Endothelial cell (in vitro differentiated cells): ENCODE data around the gene ACOXL. TPM values are rescaled to one million over a fixed set of nuclear protein-coding genes. Genes with fewer than 3 reads are reported as not detected.

Source experiments
- DNase-seq: peaks from one replicate; pipeline ENCODE4 v3.0.0; 2021; ENCODE audit warnings: low spot score
- H3K27ac Mint-ChIP-seq: one replicate; pipeline ENCODE4 v1.8.0; 2021; ENCODE audit warnings: mixed read lengths, inconsistent platforms; ENCODE audit not compliant: unreplicated experiment
- H3K27me3 Mint-ChIP-seq: one replicate; pipeline ENCODE4 v1.8.0; 2021; ENCODE audit warnings: mild to moderate bottlenecking, moderate library complexity, mixed read lengths, inconsistent platforms; ENCODE audit not compliant: unreplicated experiment
- H3K36me3 Mint-ChIP-seq: one replicate; pipeline ENCODE4 v1.8.0; 2021; ENCODE audit warnings: mild to moderate bottlenecking, low read depth, mixed read lengths, inconsistent platforms; ENCODE audit not compliant: unreplicated experiment
- H3K4me1 Mint-ChIP-seq: one replicate; pipeline ENCODE4 v1.8.0; 2021; ENCODE audit warnings: mild to moderate bottlenecking, mixed read lengths, inconsistent platforms; ENCODE audit not compliant: unreplicated experiment
- H3K4me3 Mint-ChIP-seq: one replicate; pipeline ENCODE4 v1.8.0; 2021; ENCODE audit warnings: mild to moderate bottlenecking, mixed read lengths, inconsistent platforms; ENCODE audit not compliant: unreplicated experiment
- H3K9me3 Mint-ChIP-seq: one replicate; pipeline ENCODE4 v1.8.0; 2021; ENCODE audit warnings: mixed read lengths, inconsistent platforms; ENCODE audit not compliant: unreplicated experiment
- CTCF ChIP-seq: fragments of 200-600 bp; sonication (generic); IDR thresholded peaks from one replicate; pipeline ENCODE4 v1.5.0; 2021; ENCODE audit warnings: antibody characterized with exemption; ENCODE audit not compliant: unreplicated experiment
- total RNA-seq: library from RNA; stranded (reverse); fragmentation: NEBNext Ultra II Directional; extraction: Animal tissue kit (Norgen Biotek cat#: 25700); gene quantifications from one replicate; pipeline ENCODE4 v1.2.1, GENCODE V29; 2021; ENCODE audit not compliant: unreplicated experiment

The ACOXL gene
- total RNA-seq, 1 donor from 2014 or later, result 0.44 TPM

GRCh38 chr2:111113838-111114237 lies 381.5 kb downstream of the ACOXL start:
- Mint-ChIP-seq H3K27ac (no peak overlapping the region), H3K4me1 (peaks cover 13% of the 10 kb centered on the region), H3K27me3 (peaks cover 18% of the 10 kb centered on the region), H3K36me3 (no peaks in the 10 kb centered on the region), H3K9me3 (no peaks in the 10 kb centered on the region), H3K4me3 (no peak overlapping the region)
- no peak for DNase-seq
- no peak for TF ChIP-seq CTCF

- no peaks in the 10 kb centered on the region for H3K9me3 Mint-ChIP-seq
- peaks cover 13% of the 10 kb centered on the region for H3K4me1 Mint-ChIP-seq
- H3K4me3 Mint-ChIP-seq, result no peak overlapping the region
- TF ChIP-seq CTCF, result no peak
- H3K36me3 Mint-ChIP-seq, result no peaks in the 10 kb centered on the region
- H3K27me3 Mint-ChIP-seq, result peaks cover 24% of the 10 kb centered on the region
- H3K27ac Mint-ChIP-seq, result no peak overlapping the region
- DNase-seq, result no peak
Measured at GRCh38 chr2:111116011-111116746, 383.8 kb downstream of the ACOXL start.

GRCh38 chr2:111116843-111117597 lies 384.6 kb downstream of the ACOXL start:
- no peaks in the 10 kb centered on the region for H3K9me3 Mint-ChIP-seq
- no peaks in the 10 kb centered on the region for H3K36me3 Mint-ChIP-seq
- TF ChIP-seq CTCF, result peak; percentile 51
- peak overlapping the region; percentile 70 for H3K4me3 Mint-ChIP-seq
- no peak overlapping the region for H3K27ac Mint-ChIP-seq
- DNase-seq, result peak; percentile 70
- peaks cover 13% of the 10 kb centered on the region for H3K4me1 Mint-ChIP-seq
- H3K27me3 Mint-ChIP-seq, result peaks cover 24% of the 10 kb centered on the region

- no peak for TF ChIP-seq CTCF
- peak; percentile 28 for DNase-seq
- H3K36me3 Mint-ChIP-seq, result no peaks in the 10 kb centered on the region
- no peaks in the 10 kb centered on the region for H3K9me3 Mint-ChIP-seq
- peak overlapping the region; percentile 88 for H3K4me3 Mint-ChIP-seq
- H3K4me1 Mint-ChIP-seq, result peaks cover 13% of the 10 kb centered on the region
- H3K27ac Mint-ChIP-seq, result peak overlapping the region; percentile 64
- H3K27me3 Mint-ChIP-seq, result peaks cover 24% of the 10 kb centered on the region
Measured at GRCh38 chr2:111117598-111118480, 385.5 kb downstream of the ACOXL start.
